Upper lobe of right lung (tissue), 1 donor: Measurements from ENCODE around the gene FAM187B. TPM values are rescaled to one million over a fixed set of nuclear protein-coding genes. Genes with fewer than 3 reads are reported as not detected.

Source experiments
- ATAC-seq: fragments of 200-7000 bp; cut with Tn5 transposase; one replicate; pipeline ENCODE4 v1.9.1; 2020; ENCODE audit warnings: mild to moderate bottlenecking, moderate library complexity
- DNase-seq: peaks from one replicate; pipeline ENCODE4 v3.0.0-alpha.2; 2020
- H3K27ac ChIP-seq: fragments of 200-600 bp; one replicate; pipeline ENCODE4 v1.8.0; 2022
- H3K27me3 ChIP-seq: fragments of 200-600 bp; one replicate; pipeline ENCODE4 v1.8.0; 2022; ENCODE audit warnings: mild to moderate bottlenecking
- H3K36me3 ChIP-seq: fragments of 200-600 bp; one replicate; pipeline ENCODE4 v1.8.0; 2022
- H3K4me1 ChIP-seq: fragments of 200-600 bp; one replicate; pipeline ENCODE4 v1.8.0; 2022
- H3K4me3 ChIP-seq: fragments of 200-600 bp; one replicate; pipeline ENCODE4 v1.8.0; 2022; ENCODE audit warnings: mild to moderate bottlenecking
- H3K9me3 ChIP-seq: fragments of 200-600 bp; one replicate; pipeline ENCODE4 v1.8.0; 2022
- intact Hi-C: fragments of 100-400 bp; cut with DNase I; formaldehyde crosslinking; loops from one replicate; pipeline ENCODE4 v1.11.0; 2022
- total RNA-seq: library from RNA; stranded (reverse); fragmentation: NEBNext Ultra II Directional; extraction: Animal tissue kit (Norgen Biotek cat#: 25700); gene quantifications from one replicate; pipeline ENCODE4 v1.2.1, GENCODE V29; 2021
- TF ChIP-seq, protein P1 (sequence below): fragments of 200-600 bp; IDR thresholded peaks from one replicate; pipeline ENCODE4 v1.8.0; 2022; ENCODE audit warnings: antibody characterized with exemption
- donor health status: DM: no; HTN: yes; CAD: no; lungs with severe emphysema.

FAM187B gene
- total RNA-seq, 1 donor from 2014 or later = not detected

DNA sequence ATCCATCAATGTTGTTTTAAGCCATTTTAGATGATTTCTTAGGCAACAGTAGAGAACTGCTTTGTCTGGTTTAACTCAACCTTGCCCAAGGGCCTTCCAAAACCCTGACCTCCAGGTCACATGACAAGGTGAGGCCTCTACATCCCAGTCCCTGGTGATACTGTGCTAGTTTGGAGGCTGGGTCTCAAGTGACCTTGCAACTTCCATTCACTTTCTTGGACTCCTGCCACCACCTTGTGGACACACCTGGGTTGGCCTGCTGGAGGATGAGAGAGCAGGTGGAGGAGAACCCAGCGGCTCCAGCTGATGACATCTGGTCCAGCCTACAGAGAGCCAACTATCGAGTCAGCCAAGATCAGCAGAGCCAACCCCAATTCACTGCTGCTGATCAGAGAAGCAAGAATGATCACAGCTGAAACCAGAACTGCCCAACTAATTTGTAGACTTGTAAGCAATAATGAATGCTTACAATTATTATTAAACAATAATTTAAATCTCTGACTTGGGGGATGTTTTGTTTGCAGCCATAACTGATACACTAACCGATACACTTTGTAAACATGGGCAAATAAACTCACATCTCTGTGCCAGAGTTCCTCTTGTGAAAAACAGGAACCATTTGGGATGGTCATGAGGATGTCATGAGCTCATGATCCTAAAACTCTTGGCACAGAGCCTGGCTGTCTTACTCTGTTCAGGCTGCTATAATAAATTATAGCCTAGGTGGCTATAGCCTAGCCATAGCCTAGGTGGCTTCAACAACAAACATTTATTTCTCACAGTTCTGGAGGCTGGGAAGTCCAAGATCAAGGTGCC is 11.5 kb downstream of the FAM187B start:
- peak; percentile 62 for DNase-seq
- H3K27ac ChIP-seq = peak overlapping the region; percentile 11

DNA sequence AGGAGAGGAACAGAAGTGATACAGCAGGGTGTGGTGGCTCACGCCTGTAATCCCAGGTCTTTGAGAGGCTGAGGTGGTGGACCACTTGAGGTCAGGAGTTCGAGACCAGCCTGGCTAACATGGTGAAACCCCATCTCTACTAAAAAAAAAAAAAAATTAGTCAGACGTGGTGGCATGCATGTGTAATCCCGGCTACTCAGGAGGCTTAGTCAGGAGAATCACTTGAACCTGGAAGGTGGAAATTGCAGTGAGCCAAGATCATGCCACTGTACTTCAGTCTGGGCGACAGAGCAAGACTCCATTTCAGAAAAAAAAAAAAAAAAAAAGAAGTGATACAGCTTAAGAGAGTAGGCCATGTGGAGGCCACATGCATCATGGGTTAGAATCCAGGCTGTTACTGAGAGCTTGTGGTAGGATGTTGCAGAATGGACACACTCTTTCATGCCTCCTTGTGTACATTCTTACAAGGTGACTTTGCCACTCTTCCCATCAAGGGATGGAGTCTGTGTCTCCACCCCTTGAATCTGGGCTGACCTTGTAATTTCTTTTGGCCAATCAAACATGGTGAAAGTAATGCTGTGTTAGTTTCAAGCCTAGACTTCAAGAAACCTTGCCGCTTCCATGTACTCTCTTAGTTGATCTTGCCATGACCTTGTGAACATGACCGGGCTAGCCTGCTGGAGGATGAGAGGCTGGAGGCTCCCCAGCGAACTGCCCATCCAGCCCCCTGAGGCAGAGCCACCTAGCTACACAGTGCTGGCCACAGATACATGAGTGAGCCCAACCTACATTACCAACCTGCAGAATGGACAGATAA is 12.3 kb downstream of the FAM187B start:
- no peak for ATAC-seq
- peaks cover 39% of the 10 kb centered on the region for H3K4me1 ChIP-seq

More for the DNA sequence above, 11.5 kb downstream of the FAM187B start:
- Histone ChIP-seq H3K9me3 (no peaks in the 10 kb centered on the region), H3K27me3 (no peaks in the 10 kb centered on the region), H3K4me1 (peaks cover 34% of the 10 kb centered on the region), H3K4me3 (no peak overlapping the region), H3K36me3 (no peaks in the 10 kb centered on the region)
- TF ChIP-seq, protein P1, sequence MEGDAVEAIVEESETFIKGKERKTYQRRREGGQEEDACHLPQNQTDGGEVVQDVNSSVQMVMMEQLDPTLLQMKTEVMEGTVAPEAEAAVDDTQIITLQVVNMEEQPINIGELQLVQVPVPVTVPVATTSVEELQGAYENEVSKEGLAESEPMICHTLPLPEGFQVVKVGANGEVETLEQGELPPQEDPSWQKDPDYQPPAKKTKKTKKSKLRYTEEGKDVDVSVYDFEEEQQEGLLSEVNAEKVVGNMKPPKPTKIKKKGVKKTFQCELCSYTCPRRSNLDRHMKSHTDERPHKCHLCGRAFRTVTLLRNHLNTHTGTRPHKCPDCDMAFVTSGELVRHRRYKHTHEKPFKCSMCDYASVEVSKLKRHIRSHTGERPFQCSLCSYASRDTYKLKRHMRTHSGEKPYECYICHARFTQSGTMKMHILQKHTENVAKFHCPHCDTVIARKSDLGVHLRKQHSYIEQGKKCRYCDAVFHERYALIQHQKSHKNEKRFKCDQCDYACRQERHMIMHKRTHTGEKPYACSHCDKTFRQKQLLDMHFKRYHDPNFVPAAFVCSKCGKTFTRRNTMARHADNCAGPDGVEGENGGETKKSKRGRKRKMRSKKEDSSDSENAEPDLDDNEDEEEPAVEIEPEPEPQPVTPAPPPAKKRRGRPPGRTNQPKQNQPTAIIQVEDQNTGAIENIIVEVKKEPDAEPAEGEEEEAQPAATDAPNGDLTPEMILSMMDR = no peak
- intact Hi-C loops = no loop called here
- ATAC-seq = peak; percentile 59

DNA sequence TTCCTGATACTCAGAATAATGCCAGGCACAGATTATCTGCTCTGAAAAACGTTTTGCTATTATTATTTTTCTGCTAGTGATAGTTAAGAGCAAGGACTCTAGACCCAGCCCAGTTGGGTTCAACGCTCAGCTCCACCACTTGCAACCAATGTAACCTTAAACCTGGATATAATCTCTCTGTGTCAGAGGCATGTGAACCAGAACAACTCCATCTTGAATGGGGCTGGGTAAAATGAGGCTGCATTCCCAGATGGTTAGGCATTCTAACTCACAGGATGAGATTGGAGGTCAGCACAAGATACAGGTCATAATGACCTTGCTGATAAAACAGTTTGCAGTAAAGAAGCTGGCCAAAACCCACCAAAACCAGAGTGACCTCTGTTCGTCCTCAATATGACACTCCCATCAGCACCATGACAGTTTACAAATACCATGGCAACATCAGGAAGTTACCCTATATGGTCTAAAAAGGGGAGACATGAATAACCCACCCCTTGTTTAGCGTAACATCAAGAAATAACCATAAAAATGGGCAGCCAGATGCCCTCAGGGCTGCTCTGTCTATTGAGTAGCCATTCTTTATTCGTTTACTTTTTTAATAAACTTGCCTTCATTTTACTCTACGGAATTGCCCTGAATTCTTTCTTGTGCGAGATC is 13.6 kb downstream of the FAM187B start:
- TF ChIP-seq, protein P1 = no peak
- DNase-seq (no peak), ATAC-seq (no peak)
- Histone ChIP-seq H3K9me3 (no peaks in the 10 kb centered on the region), H3K27me3 (no peaks in the 10 kb centered on the region), H3K4me1 (peaks cover 34% of the 10 kb centered on the region), H3K4me3 (no peak overlapping the region), H3K27ac (no peak overlapping the region), H3K36me3 (no peaks in the 10 kb centered on the region)
- intact Hi-C loops = no loop called here

More for the DNA sequence above, 12.3 kb downstream of the FAM187B start:
- no peak overlapping the region for H3K4me3 ChIP-seq
- H3K9me3 ChIP-seq = no peaks in the 10 kb centered on the region
- H3K36me3 ChIP-seq = no peaks in the 10 kb centered on the region
- peak; percentile 43 for DNase-seq
- no peaks in the 10 kb centered on the region for H3K27me3 ChIP-seq
- TF ChIP-seq, protein P1 = no peak
- no peak overlapping the region for H3K27ac ChIP-seq
- intact Hi-C loops = no loop called here

DNA sequence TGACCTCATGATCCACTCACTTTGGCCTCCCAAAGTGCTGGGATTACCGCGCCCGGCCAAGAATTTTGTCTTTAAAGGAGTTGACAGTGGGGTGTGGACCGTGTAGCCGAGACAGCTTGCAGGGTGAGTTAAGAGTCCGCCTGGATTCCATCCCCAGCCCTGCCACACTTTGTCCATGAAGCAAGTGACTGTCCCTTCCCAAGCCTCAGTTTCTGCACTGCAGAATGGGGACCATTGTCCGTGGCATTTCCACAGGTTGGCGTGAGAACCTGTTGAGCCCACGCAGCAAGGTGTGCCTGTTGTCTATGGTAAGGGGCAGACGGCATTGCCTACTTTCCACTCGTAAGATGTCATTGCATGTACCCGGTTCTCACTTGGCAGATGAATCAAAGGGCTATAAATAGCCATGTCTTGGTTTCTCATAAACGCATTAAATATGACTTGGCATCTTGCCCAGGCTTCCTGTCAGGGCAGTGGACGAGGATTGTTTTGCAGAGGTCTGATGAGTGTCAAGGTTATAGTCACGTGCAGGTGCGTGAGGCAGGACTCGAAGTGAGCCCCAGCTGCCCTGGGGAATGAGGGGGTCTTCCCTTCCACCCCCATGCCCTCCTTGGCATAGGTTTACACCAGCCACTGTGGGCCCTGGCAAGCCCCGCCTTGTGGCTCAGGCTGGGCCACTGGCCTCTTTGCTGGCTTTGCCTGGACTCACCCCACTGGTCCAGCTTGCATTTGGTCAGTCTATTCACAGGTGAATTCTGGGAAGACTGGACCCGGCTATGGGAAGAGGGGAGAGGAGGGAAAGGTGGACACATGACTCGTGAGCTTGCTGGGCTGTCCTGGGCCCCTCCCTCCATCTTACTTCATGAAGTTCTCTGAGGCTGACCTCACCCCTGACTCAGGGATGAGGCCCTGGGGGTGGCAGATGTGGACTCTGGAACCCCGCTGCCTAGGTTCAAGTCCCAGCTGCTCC is 14.6 kb downstream of the FAM187B start:
- Histone ChIP-seq H3K36me3 (no peaks in the 10 kb centered on the region), H3K4me3 (no peak overlapping the region), H3K27ac (peak overlapping the region; percentile 82), H3K9me3 (no peaks in the 10 kb centered on the region), H3K27me3 (no peaks in the 10 kb centered on the region), H3K4me1 (peaks cover 34% of the 10 kb centered on the region)
- TF ChIP-seq, protein P1 = no peak
- intact Hi-C loops = no loop called here
- ATAC-seq = peak; percentile 66
- DNase-seq = peak; percentile 72

DNA sequence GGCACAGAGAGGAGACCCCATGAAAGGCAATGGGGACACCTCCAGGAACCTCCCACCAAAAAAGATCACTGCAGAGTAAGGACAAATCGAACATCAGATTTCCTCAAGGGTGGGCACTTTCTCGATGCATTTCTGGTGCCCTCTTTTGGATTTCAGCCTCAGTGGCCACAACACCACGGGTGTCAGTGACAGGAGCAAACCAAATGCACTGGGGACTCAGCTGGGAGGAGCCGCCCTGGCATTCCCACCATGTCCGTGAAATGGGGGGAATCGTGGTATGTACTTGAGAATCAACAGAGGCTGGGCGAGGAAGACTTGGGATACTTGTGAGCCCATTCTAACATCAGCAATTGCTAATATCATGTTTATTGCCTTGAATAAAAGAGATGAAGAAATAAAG is 16.3 kb downstream of the FAM187B start:
- H3K4me1 ChIP-seq = peaks cover 34% of the 10 kb centered on the region
- TF ChIP-seq, protein P1 = no peak
- no peaks in the 10 kb centered on the region for H3K36me3 ChIP-seq
- intact Hi-C loops = no loop called here
- peak; percentile 19 for DNase-seq
- H3K27ac ChIP-seq = peak overlapping the region; percentile 63
- no peaks in the 10 kb centered on the region for H3K27me3 ChIP-seq
- no peaks in the 10 kb centered on the region for H3K9me3 ChIP-seq
- no peak for ATAC-seq
- no peak overlapping the region for H3K4me3 ChIP-seq
